ENCODE results near the gene TFF1.

The TFF1 gene

GRCh38 chr21:42321231-42321630 is 45.1 kb downstream of the TFF1 start:
- TF ChIP-seq CTCF (IDR thresholded peaks at IDR 0.05): no peak

- no peak for TF ChIP-seq CTCF (IDR thresholded peaks at IDR 0.05)
These were observed 45.5 kb downstream of the TFF1 start for GRCh38 chr21:42320791-42321190.

- no peak for TF ChIP-seq CTCF (IDR thresholded peaks at IDR 0.05)
These were observed 46.3 kb downstream of the TFF1 start for GRCh38 chr21:42319851-42320572.

GRCh38 chr21:42319376-42319775 is 47.0 kb downstream of the TFF1 start:
- TF ChIP-seq CTCF (IDR thresholded peaks at IDR 0.05): no peak

- no peak for TF ChIP-seq CTCF (IDR thresholded peaks at IDR 0.05)
These were observed 48.2 kb downstream of the TFF1 start for GRCh38 chr21:42317826-42318746.

GRCh38 chr21:42317341-42317741 is 49.0 kb downstream of the TFF1 start:
- no peak for TF ChIP-seq CTCF (IDR thresholded peaks at IDR 0.05)

- TF ChIP-seq CTCF (IDR thresholded peaks at IDR 0.05): no peak
These were observed 49.4 kb downstream of the TFF1 start for GRCh38 chr21:42316891-42317290.

Measured in LNCAP (cell line).